Measurements from ENCODE around the gene SH3GL1. TPM values are rescaled to one million over a fixed set of nuclear protein-coding genes. Genes with fewer than 3 reads are reported as not detected.

The SH3GL1 gene
- total RNA-seq, 4 donors from 2014 or later = 11.8 to 69.3 (median 29.5) TPM

- no peak overlapping the region for H3K27ac ChIP-seq
- no peak for DNase-seq
- peaks cover 6 to 25% of the 10 kb centered on the region in 2 donors for H3K4me1 ChIP-seq
- no peaks in the 10 kb centered on the region for H3K36me3 ChIP-seq
- H3K27me3 ChIP-seq = no peaks in the 10 kb centered on the region
- H3K9me3 ChIP-seq = no peaks in the 10 kb centered on the region
- intact Hi-C loops (cut with DNase I; ENCODE audit: low total_unique reads) = no loop called here
- no peak overlapping the region for H3K4me3 ChIP-seq
- TF ChIP-seq CTCF (IDR thresholded peaks at IDR 0.05) (no peak), POLR2A (IDR thresholded peaks at IDR 0.05) (no peak)
These were observed 14.1 kb downstream of the SH3GL1 start for GRCh38 chr19:4386041-4386782.

- Histone ChIP-seq H3K9me3 (no peaks in the 10 kb centered on the region), H3K36me3 (no peaks in the 10 kb centered on the region), H3K4me1 (peaks cover 0 to 17% of the 10 kb centered on the region in 2 donors), H3K4me3 (no peak overlapping the region), H3K27me3 (no peaks in the 10 kb centered on the region), H3K27ac (no peak overlapping the region)
- TF ChIP-seq CTCF (IDR thresholded peaks at IDR 0.05) = no peak
- TF ChIP-seq POLR2A (IDR thresholded peaks at IDR 0.05) = no peak
- intact Hi-C loops (cut with DNase I; ENCODE audit: low total_unique reads) = no loop called here
- no peak for DNase-seq
These were observed 14.9 kb downstream of the SH3GL1 start for GRCh38 chr19:4385291-4386040.

DNA sequence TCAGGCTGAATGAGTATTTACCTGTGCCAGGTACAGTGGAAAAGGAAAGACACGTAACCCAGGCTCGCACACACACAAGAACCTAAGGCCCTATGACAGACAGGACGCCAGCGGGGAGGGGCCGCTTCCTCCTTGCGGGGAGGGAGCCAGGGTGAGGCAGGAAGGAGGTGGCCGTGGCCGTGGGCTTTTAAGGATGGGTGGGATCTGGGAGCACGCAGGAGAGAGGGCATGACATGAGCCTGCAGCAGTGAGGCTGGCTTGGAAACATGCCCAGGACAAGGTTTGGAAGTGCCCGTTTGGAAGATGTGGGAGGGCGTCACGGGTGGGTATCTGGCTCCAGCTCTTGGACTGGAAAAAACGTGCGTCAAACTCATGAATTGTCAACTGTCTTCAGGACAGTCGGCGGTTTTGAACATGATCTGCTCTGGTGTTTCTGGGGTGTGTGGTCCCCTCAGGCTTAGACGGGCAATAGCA, 20.1 kb downstream of the SH3GL1 start:
- peaks cover 7 to 13% of the 10 kb centered on the region in 2 donors for H3K4me1 ChIP-seq
- H3K36me3 ChIP-seq = no peaks in the 10 kb centered on the region
- no peaks in the 10 kb centered on the region for H3K27me3 ChIP-seq
- intact Hi-C loops (cut with DNase I; ENCODE audit: low total_unique reads) = no loop called here
- DNase-seq = peak; percentile 27 to 45
- TF ChIP-seq CTCF (IDR thresholded peaks at IDR 0.05) (no peak), POLR2A (IDR thresholded peaks at IDR 0.05) (no peak)
- H3K9me3 ChIP-seq = no peaks in the 10 kb centered on the region
- H3K27ac ChIP-seq = peak overlapping the region; percentile 18 to 61
- H3K4me3 ChIP-seq = no peak overlapping the region

GRCh38 chr19:4379383-4380253, 20.7 kb downstream of the SH3GL1 start:
- peak overlapping the region in 1 of 2 donors; percentile 18 for H3K27ac ChIP-seq
- no peak for TF ChIP-seq CTCF (IDR thresholded peaks at IDR 0.05)
- TF ChIP-seq POLR2A (IDR thresholded peaks at IDR 0.05) = no peak
- no peak overlapping the region for H3K4me3 ChIP-seq
- H3K4me1 ChIP-seq = peaks cover 13 to 20% of the 10 kb centered on the region in 2 donors
- H3K36me3 ChIP-seq = no peaks in the 10 kb centered on the region
- DNase-seq = peak in 1 of 2 donors; percentile 28
- H3K9me3 ChIP-seq = no peaks in the 10 kb centered on the region
- H3K27me3 ChIP-seq = no peaks in the 10 kb centered on the region
- intact Hi-C loops (cut with DNase I; ENCODE audit: low total_unique reads) = no loop called here

Data from uterus (tissue), 4 donors.